Hepatocyte (in vitro differentiated cells): Measurements from ENCODE around the gene FGF12. TPM values are rescaled to one million over a fixed set of nuclear protein-coding genes. Genes with fewer than 3 reads are reported as not detected.

Experiments
- DNase-seq: peaks from one replicate; pipeline ENCODE4 v3.0.0-alpha.2; 2016; ENCODE audit warnings: low spot score
- H2AFZ ChIP-seq: fragments of 200-600 bp; sonication (generic); 2 replicates; pipeline ENCODE4 v1.6.0; 2016; ENCODE audit warnings: antibody characterized with exemption, mild to moderate bottlenecking
- H3K27ac ChIP-seq: fragments of 200-600 bp; sonication (generic); 2 replicates; pipeline ENCODE4 v1.5.1; 2016; ENCODE audit warnings: mild to moderate bottlenecking
- H3K27me3 ChIP-seq: fragments of 200-600 bp; sonication (generic); 2 replicates; pipeline ENCODE4 v1.6.1; 2016
- H3K36me3 ChIP-seq: fragments of 200-600 bp; sonication (generic); replicated peaks from 2 replicates; pipeline ENCODE4 v1.5.1; 2016; ENCODE audit warnings: low read depth; ENCODE audit not compliant: insufficient read depth
- H3K4me1 ChIP-seq: fragments of 200-600 bp; sonication (generic); 2 replicates; pipeline ENCODE4 v1.5.1; 2016; ENCODE audit warnings: mild to moderate bottlenecking, moderate library complexity; ENCODE audit not compliant: insufficient read depth
- H3K4me2 ChIP-seq: fragments of 200-600 bp; sonication (generic); 2 replicates; pipeline ENCODE4 v1.6.0; 2016
- H3K4me3 ChIP-seq: fragments of 200-600 bp; sonication (generic); 2 replicates; pipeline ENCODE4 v1.5.1; 2016; ENCODE audit warnings: mild to moderate bottlenecking
- H3K79me2 ChIP-seq: fragments of 200-600 bp; sonication (generic); 2 replicates; pipeline ENCODE4 v1.6.0; 2017; ENCODE audit warnings: mild to moderate bottlenecking
- H3K9me2 ChIP-seq: fragments of 200-600 bp; sonication (generic); replicated peaks from 2 replicates; pipeline ENCODE4 v1.6.0; 2017; ENCODE audit warnings: mild to moderate bottlenecking; ENCODE audit not compliant: insufficient read depth
- H3K9me3 ChIP-seq: fragments of 200-600 bp; sonication (generic); 2 replicates; pipeline ENCODE4 v1.5.1; 2016; ENCODE audit warnings: low read depth, mild to moderate bottlenecking
- H4K20me1 ChIP-seq: fragments of 200-600 bp; sonication (generic); 2 replicates; pipeline ENCODE4 v1.6.0; 2016; ENCODE audit warnings: mild to moderate bottlenecking; ENCODE audit not compliant: insufficient read depth, poor library complexity, severe bottlenecking
- EZH2 ChIP-seq: fragments of 200-600 bp; sonication (generic); IDR thresholded peaks from 2 replicates; pipeline ENCODE4 v1.6.1; 2016; ENCODE audit warnings: antibody characterized with exemption, mild to moderate bottlenecking, borderline replicate concordance
- EZH2phosphoT487 ChIP-seq: fragments of 200-600 bp; sonication (generic); IDR thresholded peaks from one replicate; pipeline ENCODE4 v1.6.1; 2018; ENCODE audit warnings: antibody characterized with exemption, mild to moderate bottlenecking, low read depth, moderate library complexity; ENCODE audit not compliant: unreplicated experiment, severe bottlenecking
- WGBS: methylation state at CpG from one replicate; pipeline ENCODE4 v1.1.6; 2016; ENCODE audit warnings: low lambda C conversion rate; ENCODE audit errors: missing lambda C conversion rate; 5-methylcytosine and 5-hydroxymethylcytosine counted together
- polyA plus RNA-seq: library from polyadenylated mRNA; unstranded; fragments of >200 nt; fragmentation: Nextera tagmentation; extraction: Ambion mirVana; gene quantifications from 2 replicates; pipeline ENCODE4 v1.2.1, GENCODE V29; 2016
- total RNA-seq: library from RNA; depleted of rRNA; stranded (reverse); fragments of >200 nt; gene quantifications from 2 replicates; pipeline ENCODE4 v1.2.3, GENCODE V29; 2014
- TF ChIP-seq, protein P1 (sequence below): fragments of 200-600 bp; sonication (generic); IDR thresholded peaks from 2 replicates; pipeline ENCODE4 v1.5.1; 2016; ENCODE audit warnings: antibody characterized with exemption, mild to moderate bottlenecking; ENCODE audit not compliant: poor library complexity

Gene FGF12
- total and polyA plus RNA-seq, 2 experiments from 2014 or later, result 2.1 TPM

GRCh38 chr3:192352142-192352541 lies 375.2 kb downstream of the FGF12 start:
- H3K79me2 ChIP-seq, result no peaks in the 10 kb centered on the region
- no peaks in the 10 kb centered on the region for H3K9me3 ChIP-seq
- no peaks in the 10 kb centered on the region for H4K20me1 ChIP-seq
- H3K9me2 ChIP-seq, result no peaks in the 10 kb centered on the region
- TF ChIP-seq, protein P1, sequence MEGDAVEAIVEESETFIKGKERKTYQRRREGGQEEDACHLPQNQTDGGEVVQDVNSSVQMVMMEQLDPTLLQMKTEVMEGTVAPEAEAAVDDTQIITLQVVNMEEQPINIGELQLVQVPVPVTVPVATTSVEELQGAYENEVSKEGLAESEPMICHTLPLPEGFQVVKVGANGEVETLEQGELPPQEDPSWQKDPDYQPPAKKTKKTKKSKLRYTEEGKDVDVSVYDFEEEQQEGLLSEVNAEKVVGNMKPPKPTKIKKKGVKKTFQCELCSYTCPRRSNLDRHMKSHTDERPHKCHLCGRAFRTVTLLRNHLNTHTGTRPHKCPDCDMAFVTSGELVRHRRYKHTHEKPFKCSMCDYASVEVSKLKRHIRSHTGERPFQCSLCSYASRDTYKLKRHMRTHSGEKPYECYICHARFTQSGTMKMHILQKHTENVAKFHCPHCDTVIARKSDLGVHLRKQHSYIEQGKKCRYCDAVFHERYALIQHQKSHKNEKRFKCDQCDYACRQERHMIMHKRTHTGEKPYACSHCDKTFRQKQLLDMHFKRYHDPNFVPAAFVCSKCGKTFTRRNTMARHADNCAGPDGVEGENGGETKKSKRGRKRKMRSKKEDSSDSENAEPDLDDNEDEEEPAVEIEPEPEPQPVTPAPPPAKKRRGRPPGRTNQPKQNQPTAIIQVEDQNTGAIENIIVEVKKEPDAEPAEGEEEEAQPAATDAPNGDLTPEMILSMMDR, result no peak
- no peak for TF ChIP-seq EZH2phosphoT487
- no peak for TF ChIP-seq EZH2
- no peaks in the 10 kb centered on the region for H3K27me3 ChIP-seq
- no peak overlapping the region for H2AFZ ChIP-seq
- DNase-seq, result no peak
- no peak overlapping the region for H3K4me3 ChIP-seq
- H3K36me3 ChIP-seq, result no peaks in the 10 kb centered on the region
- no peaks in the 10 kb centered on the region for H3K4me1 ChIP-seq
- H3K4me2 ChIP-seq, result no peak overlapping the region
- no peak overlapping the region for H3K27ac ChIP-seq

GRCh38 chr3:192351441-192351840 lies 375.9 kb downstream of the FGF12 start:
- no peaks in the 10 kb centered on the region for H3K36me3 ChIP-seq
- 86% methylated on average over 3 of the region's 3 CpGs for WGBS

GRCh38 chr3:192340031-192340430 lies 387.3 kb downstream of the FGF12 start:
- 95% methylated on average over 1 of the region's 1 CpG for WGBS
- Histone ChIP-seq H3K9me2 (no peaks in the 10 kb centered on the region), H3K4me2 (no peak overlapping the region), H3K27me3 (no peaks in the 10 kb centered on the region), H2AFZ (no peak overlapping the region), H3K4me1 (no peaks in the 10 kb centered on the region), H3K36me3 (no peaks in the 10 kb centered on the region), H3K27ac (no peak overlapping the region), H3K9me3 (no peaks in the 10 kb centered on the region), H4K20me1 (no peaks in the 10 kb centered on the region), H3K4me3 (no peak overlapping the region), H3K79me2 (no peaks in the 10 kb centered on the region)
- TF ChIP-seq, protein P1, result no peak
- TF ChIP-seq EZH2phosphoT487, result no peak
- no peak for TF ChIP-seq EZH2
- DNase-seq, result no peak

More at GRCh38 chr3:192351441-192351840, 375.9 kb downstream of the FGF12 start:
- Histone ChIP-seq H3K27me3 (no peaks in the 10 kb centered on the region), H3K9me2 (no peaks in the 10 kb centered on the region), H3K4me2 (no peak overlapping the region), H2AFZ (no peak overlapping the region), H3K9me3 (no peaks in the 10 kb centered on the region), H3K4me1 (no peaks in the 10 kb centered on the region), H3K27ac (no peak overlapping the region), H4K20me1 (no peaks in the 10 kb centered on the region), H3K4me3 (no peak overlapping the region), H3K79me2 (no peaks in the 10 kb centered on the region)
- TF ChIP-seq EZH2phosphoT487, result no peak
- TF ChIP-seq, protein P1, result no peak
- no peak for TF ChIP-seq EZH2
- no peak for DNase-seq

GRCh38 chr3:192339214-192339613 lies 388.1 kb downstream of the FGF12 start:
- TF ChIP-seq, protein P1, result no peak
- TF ChIP-seq EZH2phosphoT487, result no peak
- no peak for TF ChIP-seq EZH2
- H3K9me3 ChIP-seq, result no peaks in the 10 kb centered on the region
- no peak for DNase-seq
- H2AFZ ChIP-seq, result no peak overlapping the region
- WGBS, result 56% methylated on average over 2 of the region's 2 CpGs
- H3K79me2 ChIP-seq, result no peaks in the 10 kb centered on the region
- H3K9me2 ChIP-seq, result no peaks in the 10 kb centered on the region
- H3K36me3 ChIP-seq, result no peaks in the 10 kb centered on the region
- no peaks in the 10 kb centered on the region for H4K20me1 ChIP-seq
- H3K4me1 ChIP-seq, result no peaks in the 10 kb centered on the region
- H3K27me3 ChIP-seq, result no peaks in the 10 kb centered on the region
- no peak overlapping the region for H3K4me2 ChIP-seq
- H3K27ac ChIP-seq, result no peak overlapping the region
- no peak overlapping the region for H3K4me3 ChIP-seq
